Loucy (cell line): ENCODE results near the gene STX5.

ENCODE experiments used
- EZH2phosphoT487 ChIP-seq: fragments of 200-600 bp; IDR thresholded peaks from 2 replicates; pipeline ENCODE4 v1.6.1; 2018; ENCODE audit warnings: antibody characterized with exemption, mild to moderate bottlenecking, moderate library complexity, borderline replicate concordance
- TF ChIP-seq, protein P1 (sequence below): fragments of 200-600 bp; sonication (generic); conservative IDR thresholded peaks from 2 replicates; pipeline ENCODE4 v1.5.1; 2014; ENCODE audit warnings: mild to moderate bottlenecking, antibody characterized with exemption, low read length

DNA sequence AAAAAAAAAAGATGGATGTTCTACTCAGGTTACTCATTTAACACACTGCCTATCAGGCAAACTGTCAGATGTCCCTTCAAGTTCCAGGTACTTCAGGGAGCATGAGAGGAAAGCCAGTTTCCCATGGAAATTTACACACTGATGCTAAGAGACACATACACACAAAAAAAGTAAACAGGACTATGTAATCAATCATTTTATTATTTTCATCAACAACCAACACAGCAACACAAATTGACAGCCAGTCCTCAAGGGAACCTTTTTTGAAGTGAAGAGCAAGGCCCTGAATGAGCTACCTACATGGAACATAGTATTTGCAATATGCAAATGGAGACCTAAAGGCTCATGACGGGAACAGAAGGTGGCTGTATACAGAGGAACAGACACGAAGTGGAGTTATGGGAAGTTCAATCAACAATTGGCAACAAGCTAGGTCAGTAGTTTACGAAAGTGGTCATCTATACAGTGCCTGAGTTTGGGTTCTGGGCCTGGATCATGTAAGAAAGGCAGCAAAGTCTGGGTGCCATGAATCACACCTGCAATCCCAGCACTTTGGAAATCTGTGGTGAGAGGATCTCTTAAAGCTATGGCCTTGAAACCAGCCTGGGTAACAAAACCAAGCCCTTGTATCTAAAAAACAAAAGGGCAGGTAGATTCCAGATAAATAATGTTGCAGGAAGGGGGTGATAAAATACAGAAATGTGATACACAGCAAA lies 20.1 kb upstream of the STX5 start:
- TF ChIP-seq, protein P1, sequence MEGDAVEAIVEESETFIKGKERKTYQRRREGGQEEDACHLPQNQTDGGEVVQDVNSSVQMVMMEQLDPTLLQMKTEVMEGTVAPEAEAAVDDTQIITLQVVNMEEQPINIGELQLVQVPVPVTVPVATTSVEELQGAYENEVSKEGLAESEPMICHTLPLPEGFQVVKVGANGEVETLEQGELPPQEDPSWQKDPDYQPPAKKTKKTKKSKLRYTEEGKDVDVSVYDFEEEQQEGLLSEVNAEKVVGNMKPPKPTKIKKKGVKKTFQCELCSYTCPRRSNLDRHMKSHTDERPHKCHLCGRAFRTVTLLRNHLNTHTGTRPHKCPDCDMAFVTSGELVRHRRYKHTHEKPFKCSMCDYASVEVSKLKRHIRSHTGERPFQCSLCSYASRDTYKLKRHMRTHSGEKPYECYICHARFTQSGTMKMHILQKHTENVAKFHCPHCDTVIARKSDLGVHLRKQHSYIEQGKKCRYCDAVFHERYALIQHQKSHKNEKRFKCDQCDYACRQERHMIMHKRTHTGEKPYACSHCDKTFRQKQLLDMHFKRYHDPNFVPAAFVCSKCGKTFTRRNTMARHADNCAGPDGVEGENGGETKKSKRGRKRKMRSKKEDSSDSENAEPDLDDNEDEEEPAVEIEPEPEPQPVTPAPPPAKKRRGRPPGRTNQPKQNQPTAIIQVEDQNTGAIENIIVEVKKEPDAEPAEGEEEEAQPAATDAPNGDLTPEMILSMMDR: no peak
- TF ChIP-seq EZH2phosphoT487: no peak
